Measurements from ENCODE around the gene GATA1.

GATA1 gene

GRCh38 chrX:48791063-48791820 lies 4.9 kb downstream of the GATA1 start:
- Histone ChIP-seq H3K36me3 (ENCODE audit: insufficient read depth) (no peaks in the 10 kb centered on the region), H3K9ac (no peak overlapping the region), H3K27me3 (ENCODE audit: insufficient read depth, low read depth) (no peaks in the 10 kb centered on the region), H4K20me1 (ENCODE audit: insufficient read depth) (no peaks in the 10 kb centered on the region), H3K27ac (no peak overlapping the region), H3K4me1 (ENCODE audit: low read depth, poor library complexity, severe bottlenecking) (no peaks in the 10 kb centered on the region), H3K79me2 (ENCODE audit: insufficient read depth, low read depth) (no peaks in the 10 kb centered on the region), H3K4me3 (IDR thresholded peaks at IDR 0.05; ENCODE audit: insufficient read depth, low read depth, low read length) (no peak overlapping the region), H3K4me2 (no peak overlapping the region), H2AFZ (ENCODE audit: low read depth) (no peak overlapping the region)
- TF ChIP-seq CTCF (conservative IDR thresholded peaks at IDR 0.05; ENCODE audit: low read depth, low read length) = no peak

- TF ChIP-seq CTCF (conservative IDR thresholded peaks at IDR 0.05; ENCODE audit: low read depth, low read length) = no peak
- Histone ChIP-seq H3K4me2 (no peak overlapping the region), H3K27ac (no peak overlapping the region), H3K9ac (no peak overlapping the region), H3K36me3 (ENCODE audit: insufficient read depth) (no peaks in the 10 kb centered on the region), H3K79me2 (ENCODE audit: insufficient read depth, low read depth) (no peaks in the 10 kb centered on the region), H2AFZ (ENCODE audit: low read depth) (no peak overlapping the region), H3K4me1 (ENCODE audit: low read depth, poor library complexity, severe bottlenecking) (no peaks in the 10 kb centered on the region), H3K4me3 (IDR thresholded peaks at IDR 0.05; ENCODE audit: insufficient read depth, low read depth, low read length) (no peak overlapping the region), H4K20me1 (ENCODE audit: insufficient read depth) (no peaks in the 10 kb centered on the region), H3K27me3 (ENCODE audit: insufficient read depth, low read depth) (no peaks in the 10 kb centered on the region)
Measured at GRCh38 chrX:48792219-48792618, 5.8 kb downstream of the GATA1 start.

- H3K36me3 ChIP-seq (ENCODE audit: insufficient read depth) = no peaks in the 10 kb centered on the region
- H3K4me2 ChIP-seq = no peak overlapping the region
- no peaks in the 10 kb centered on the region for H3K79me2 ChIP-seq (ENCODE audit: insufficient read depth, low read depth)
- no peak overlapping the region for H3K4me3 ChIP-seq (IDR thresholded peaks at IDR 0.05; ENCODE audit: insufficient read depth, low read depth, low read length)
- H4K20me1 ChIP-seq (ENCODE audit: insufficient read depth) = no peaks in the 10 kb centered on the region
- no peaks in the 10 kb centered on the region for H3K4me1 ChIP-seq (ENCODE audit: low read depth, poor library complexity, severe bottlenecking)
- no peak overlapping the region for H3K9ac ChIP-seq
- H3K27ac ChIP-seq = no peak overlapping the region
- TF ChIP-seq CTCF (conservative IDR thresholded peaks at IDR 0.05; ENCODE audit: low read depth, low read length) = no peak
- H3K27me3 ChIP-seq (ENCODE audit: insufficient read depth, low read depth) = no peaks in the 10 kb centered on the region
- no peak overlapping the region for H2AFZ ChIP-seq (ENCODE audit: low read depth)
Measured at GRCh38 chrX:48793935-48794334, 7.5 kb downstream of the GATA1 start.

GRCh38 chrX:48794340-48794910 lies 8.0 kb downstream of the GATA1 start:
- H3K27me3 ChIP-seq (ENCODE audit: insufficient read depth, low read depth) = no peaks in the 10 kb centered on the region
- H3K4me2 ChIP-seq = no peak overlapping the region
- TF ChIP-seq CTCF (conservative IDR thresholded peaks at IDR 0.05; ENCODE audit: low read depth, low read length) = no peak
- H4K20me1 ChIP-seq (ENCODE audit: insufficient read depth) = no peaks in the 10 kb centered on the region
- no peak overlapping the region for H2AFZ ChIP-seq (ENCODE audit: low read depth)
- H3K4me1 ChIP-seq (ENCODE audit: low read depth, poor library complexity, severe bottlenecking) = no peaks in the 10 kb centered on the region
- no peak overlapping the region for H3K27ac ChIP-seq
- H3K79me2 ChIP-seq (ENCODE audit: insufficient read depth, low read depth) = no peaks in the 10 kb centered on the region
- H3K36me3 ChIP-seq (ENCODE audit: insufficient read depth) = no peaks in the 10 kb centered on the region
- H3K4me3 ChIP-seq (IDR thresholded peaks at IDR 0.05; ENCODE audit: insufficient read depth, low read depth, low read length) = no peak overlapping the region
- H3K9ac ChIP-seq = no peak overlapping the region

Measured in KMS-11 (cell line).